OCI-LY7 (cell line): ENCODE measurements around the gene SYT15. TPM values are rescaled to one million over a fixed set of nuclear protein-coding genes. Genes with fewer than 3 reads are reported as not detected.

ENCODE experiments used
- BruUV-seq: library from RNA; stranded (reverse); fragments of 400-500 nt; replicated peaks from 2 replicates; lab custom pipeline; 2021; lab: Mats Ljungman, UMichigan
- CTCF ChIA-PET: fragments of 300-600 bp; sonication (Branson Sonifier 250); formaldehyde crosslinking; loops from one replicate; lab custom pipeline; 2022; ENCODE audit warnings: antibody characterized with exemption; ENCODE audit not compliant: unreplicated experiment; lab: Charles Lee
- POLR2A ChIA-PET: fragments of 300-600 bp; sonication (Branson Sonifier 250); formaldehyde crosslinking; loops from one replicate; lab custom pipeline; 2022; ENCODE audit warnings: antibody characterized with exemption; lab: Charles Lee
- DNase-seq: peaks from one replicate; pipeline ENCODE4 v3.0.0-alpha.2; 2015; ENCODE audit warnings: low spot score
- H2AFZ ChIP-seq: fragments of 200-600 bp; sonication (generic), shearing (Covaris generic); 2 replicates; pipeline ENCODE4 v1.6.1; 2014; ENCODE audit warnings: mild to moderate bottlenecking, antibody characterized with exemption, low read length, moderate library complexity
- H3K27ac ChIP-seq: fragments of 200-600 bp; sonication (generic); 2 replicates; pipeline ENCODE4 v1.5.1; 2014; ENCODE audit warnings: mixed run types, low read depth, mild to moderate bottlenecking, moderate library complexity, low read length, inconsistent platforms; ENCODE audit not compliant: poor library complexity, severe bottlenecking
- H3K36me3 ChIP-seq: fragments of 200-600 bp; sonication (generic); 2 replicates; pipeline ENCODE4 v1.6.1; 2014; ENCODE audit warnings: mild to moderate bottlenecking, antibody characterized with exemption, low read length, moderate library complexity, mixed read lengths; ENCODE audit not compliant: insufficient read depth
- H3K4me1 ChIP-seq: fragments of 200-600 bp; sonication (generic); 2 replicates; pipeline ENCODE4 v1.5.1; 2014; ENCODE audit warnings: mild to moderate bottlenecking, low read length; ENCODE audit not compliant: insufficient read depth, poor library complexity, severe bottlenecking
- H3K4me2 ChIP-seq: fragments of 200-600 bp; sonication (generic); 2 replicates; pipeline ENCODE4 v1.6.1; 2014; ENCODE audit warnings: mild to moderate bottlenecking, low read length
- H3K4me3 ChIP-seq: fragments of 200-600 bp; sonication (generic); 2 replicates; pipeline ENCODE4 v1.5.1; 2014; ENCODE audit warnings: mild to moderate bottlenecking, low read depth, low read length; ENCODE audit not compliant: poor library complexity, severe bottlenecking
- H3K79me2 ChIP-seq: fragments of 200-600 bp; sonication (generic); 2 replicates; pipeline ENCODE4 v1.6.1; 2016; ENCODE audit warnings: low read depth, mild to moderate bottlenecking, low read length, moderate library complexity, mixed read lengths; ENCODE audit not compliant: insufficient read depth
- H3K9me2 ChIP-seq: fragments of 200-600 bp; sonication (generic); 2 replicates; pipeline ENCODE4 v1.6.1; 2016; ENCODE audit warnings: mild to moderate bottlenecking, low read length, mixed read lengths; ENCODE audit not compliant: insufficient read depth
- H3K9me3 ChIP-seq: fragments of 200-600 bp; sonication (generic); 2 replicates; pipeline ENCODE4 v1.6.1; 2014; ENCODE audit warnings: mild to moderate bottlenecking, mixed run types, low read length, mixed read lengths
- H4K20me1 ChIP-seq: fragments of 200-600 bp; sonication (generic); 2 replicates; pipeline ENCODE4 v1.6.1; 2014; ENCODE audit warnings: mild to moderate bottlenecking, antibody characterized with exemption, low read length, moderate library complexity, mixed read lengths; ENCODE audit not compliant: insufficient read depth
- EZH2phosphoT487 ChIP-seq: fragments of 200-600 bp; sonication (generic); IDR thresholded peaks from 2 replicates; pipeline ENCODE4 v1.6.1; 2018; ENCODE audit warnings: low read depth, borderline replicate concordance, mild to moderate bottlenecking, mixed run types, antibody characterized with exemption, low read length, moderate library complexity, mixed read lengths
- intact Hi-C: fragments of 100-400 bp; cut with micrococcal nuclease; formaldehyde crosslinking; loops from one replicate; pipeline ENCODE4 v1.10.0; 2022; ENCODE audit not compliant: unreplicated experiment
- total RNA-seq, 2 experiments: library from RNA; depleted of rRNA in 1 of 2; stranded (reverse); fragments of >200 nt in 1 of 2; shearing (Covaris generic) in 1 of 2; gene quantifications; 2 replicates each; pipeline ENCODE4 v1.2.3, GENCODE V29; 2014 to 2022
- TF ChIP-seq, protein P1 (sequence below): fragments of 200-600 bp; sonication (generic); conservative IDR thresholded peaks from 2 replicates; pipeline ENCODE4 v1.5.1; 2014; ENCODE audit warnings: mild to moderate bottlenecking, antibody characterized with exemption, low read length, moderate library complexity, mixed read lengths

The SYT15 gene
- total RNA-seq, 2 experiments from 2014 or later = 0.25 to 2.1 TPM

DNA sequence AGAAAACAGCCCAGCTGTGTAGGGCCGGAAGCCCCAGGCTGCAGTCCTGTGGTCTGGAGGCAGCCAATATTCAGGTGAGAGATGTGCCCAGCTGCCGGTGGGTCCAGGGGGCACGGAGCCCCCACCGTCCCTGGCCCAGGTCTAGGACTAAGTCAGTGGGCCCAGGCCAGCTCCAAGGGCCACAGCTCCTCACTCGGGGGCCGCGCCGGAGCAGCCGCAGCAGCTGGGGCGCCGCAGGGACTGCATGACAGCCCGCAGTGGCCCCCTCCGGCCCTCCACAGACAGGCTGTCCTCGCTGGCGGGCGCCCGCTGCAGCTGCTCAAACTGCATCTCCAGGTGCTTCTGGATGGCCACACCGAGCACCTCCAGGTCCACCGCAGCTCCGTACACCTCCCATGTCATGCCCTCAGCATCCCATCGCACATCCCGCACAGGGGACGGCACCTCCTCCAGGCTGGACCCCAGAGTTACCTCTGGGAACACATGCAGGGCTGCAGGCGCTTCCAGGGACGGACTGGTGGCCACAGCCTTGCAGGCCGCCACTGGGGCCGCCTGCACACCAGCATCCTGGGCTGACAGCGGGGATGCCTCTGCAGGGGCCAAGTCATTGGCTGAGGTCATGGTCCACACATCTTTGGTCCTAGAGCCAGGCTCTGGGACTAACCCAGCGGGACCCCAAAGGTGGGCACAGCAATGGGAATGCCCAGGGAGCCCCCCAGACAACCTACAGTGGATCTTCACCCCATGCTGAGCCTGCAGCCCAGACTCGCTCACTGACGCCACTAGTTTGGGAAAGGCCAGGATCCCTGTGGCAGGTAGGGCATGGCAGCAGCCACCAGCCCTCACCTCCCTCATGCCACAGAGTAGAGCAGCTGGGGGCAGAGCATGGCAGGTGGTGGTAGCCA, 29.5 kb upstream of the SYT15 start:
- POLR2A ChIA-PET = no interaction called here
- H3K27ac ChIP-seq = no peak overlapping the region
- no peak overlapping the region for H2AFZ ChIP-seq
- BruUV-seq = no TSS peak
- H3K36me3 ChIP-seq = no peaks in the 10 kb centered on the region
- H3K4me1 ChIP-seq = no peaks in the 10 kb centered on the region
- DNase-seq = no peak
- H3K4me3 ChIP-seq = no peak overlapping the region
- H3K9me2 ChIP-seq = no peaks in the 10 kb centered on the region
- TF ChIP-seq, protein P1, sequence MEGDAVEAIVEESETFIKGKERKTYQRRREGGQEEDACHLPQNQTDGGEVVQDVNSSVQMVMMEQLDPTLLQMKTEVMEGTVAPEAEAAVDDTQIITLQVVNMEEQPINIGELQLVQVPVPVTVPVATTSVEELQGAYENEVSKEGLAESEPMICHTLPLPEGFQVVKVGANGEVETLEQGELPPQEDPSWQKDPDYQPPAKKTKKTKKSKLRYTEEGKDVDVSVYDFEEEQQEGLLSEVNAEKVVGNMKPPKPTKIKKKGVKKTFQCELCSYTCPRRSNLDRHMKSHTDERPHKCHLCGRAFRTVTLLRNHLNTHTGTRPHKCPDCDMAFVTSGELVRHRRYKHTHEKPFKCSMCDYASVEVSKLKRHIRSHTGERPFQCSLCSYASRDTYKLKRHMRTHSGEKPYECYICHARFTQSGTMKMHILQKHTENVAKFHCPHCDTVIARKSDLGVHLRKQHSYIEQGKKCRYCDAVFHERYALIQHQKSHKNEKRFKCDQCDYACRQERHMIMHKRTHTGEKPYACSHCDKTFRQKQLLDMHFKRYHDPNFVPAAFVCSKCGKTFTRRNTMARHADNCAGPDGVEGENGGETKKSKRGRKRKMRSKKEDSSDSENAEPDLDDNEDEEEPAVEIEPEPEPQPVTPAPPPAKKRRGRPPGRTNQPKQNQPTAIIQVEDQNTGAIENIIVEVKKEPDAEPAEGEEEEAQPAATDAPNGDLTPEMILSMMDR = no peak
- TF ChIP-seq EZH2phosphoT487 = no peak
- H3K4me2 ChIP-seq = no peak overlapping the region
- intact Hi-C loops = no loop called here
- H4K20me1 ChIP-seq = no peaks in the 10 kb centered on the region
- H3K79me2 ChIP-seq = no peaks in the 10 kb centered on the region
- H3K9me3 ChIP-seq = no peaks in the 10 kb centered on the region
- CTCF ChIA-PET = no interaction called here

DNA sequence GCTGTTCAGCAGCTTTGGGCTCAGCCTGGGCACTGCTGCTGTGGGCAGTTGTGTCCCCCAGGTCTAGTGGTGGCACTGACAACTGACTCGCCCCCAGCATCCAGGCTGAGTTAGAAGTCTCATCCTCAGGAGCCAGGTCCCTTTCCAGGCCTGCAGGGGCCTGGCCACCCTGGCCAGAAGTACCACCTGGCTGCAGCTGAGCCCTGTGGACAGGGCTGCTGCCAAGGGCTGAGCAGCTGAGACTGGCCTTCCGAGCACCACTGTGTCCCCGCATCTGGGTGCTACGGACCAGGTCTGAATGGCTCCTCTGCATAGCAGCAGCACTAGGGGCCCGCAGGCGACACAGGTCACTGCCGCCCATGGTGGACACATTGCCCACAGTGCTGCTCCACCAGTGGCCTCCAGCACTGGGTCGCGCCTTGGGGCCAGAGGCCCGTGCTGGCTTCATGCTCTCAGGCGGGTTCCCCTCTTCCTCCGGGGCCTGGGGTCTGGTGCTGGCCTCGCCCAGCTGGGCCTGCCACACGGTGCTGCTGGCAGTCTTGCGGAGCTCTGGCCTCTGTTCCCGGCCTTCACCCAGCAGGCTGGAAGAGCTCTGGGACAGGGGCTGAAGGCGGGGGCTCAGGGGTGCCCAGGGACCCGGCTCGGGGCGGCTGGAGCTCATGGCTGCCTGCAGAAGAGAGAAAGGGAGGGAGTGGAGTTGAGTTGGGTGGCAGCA, 28.7 kb upstream of the SYT15 start:
- H4K20me1 ChIP-seq = no peaks in the 10 kb centered on the region
- no peak for DNase-seq
- intact Hi-C loops = no loop called here
- H3K79me2 ChIP-seq = no peaks in the 10 kb centered on the region
- H3K9me2 ChIP-seq = no peaks in the 10 kb centered on the region
- CTCF ChIA-PET = no interaction called here
- no peaks in the 10 kb centered on the region for H3K4me1 ChIP-seq
- no peaks in the 10 kb centered on the region for H3K36me3 ChIP-seq
- H3K9me3 ChIP-seq = no peaks in the 10 kb centered on the region
- no peak overlapping the region for H3K4me3 ChIP-seq
- no TSS peak for BruUV-seq
- no peak overlapping the region for H2AFZ ChIP-seq
- no peak overlapping the region for H3K27ac ChIP-seq
- POLR2A ChIA-PET = no interaction called here
- no peak overlapping the region for H3K4me2 ChIP-seq
- no peak for TF ChIP-seq EZH2phosphoT487
- TF ChIP-seq, protein P1 = no peak
